ENCODE data around the gene APOBEC3B.
A peak's percentile ranks its signal among the peaks of the same experiment; 100 is the strongest.
"Not testable (repeated sequence)": the region's sequence is repeated elsewhere in the genome, so short reads cannot be mapped to it uniquely, and the experiment has no call there.

Gene APOBEC3B

GRCh38 chr22:38967451-38968450 is 14.4 kb upstream of the APOBEC3B start:
- no peak for DNase-seq

- no peak for DNase-seq
Observed at GRCh38 chr22:38968801-38969200, 13.3 kb upstream of the APOBEC3B start.

- DNase-seq = no peak
Observed at GRCh38 chr22:38970551-38970950, 11.6 kb upstream of the APOBEC3B start.

- no peak for DNase-seq
Observed at GRCh38 chr22:38971202-38971601, 10.9 kb upstream of the APOBEC3B start.

- no peak for DNase-seq
Observed at GRCh38 chr22:38971791-38972190, 10.4 kb upstream of the APOBEC3B start.

GRCh38 chr22:38972558-38972957 is 9.6 kb upstream of the APOBEC3B start:
- no peak for DNase-seq

- DNase-seq = peak; percentile 74
Observed at GRCh38 chr22:38973289-38974169, 8.6 kb upstream of the APOBEC3B start.

- DNase-seq = no peak
Observed at GRCh38 chr22:38974170-38974825, 7.8 kb upstream of the APOBEC3B start.

- no peak for DNase-seq
Observed at GRCh38 chr22:38974826-38975175, 7.3 kb upstream of the APOBEC3B start.

GRCh38 chr22:38977289-38977688 is 4.9 kb upstream of the APOBEC3B start:
- not testable (repeated sequence) for DNase-seq

GRCh38 chr22:38980587-38980986 is 1.6 kb upstream of the APOBEC3B start:
- DNase-seq = not testable (repeated sequence)

- DNase-seq = no peak
Observed at GRCh38 chr22:38981005-38981991, 849 bp upstream of the APOBEC3B start.

- DNase-seq = no peak
Observed at GRCh38 chr22:38984224-38984623, 2.1 kb downstream of the APOBEC3B start.

- peak; percentile 81 for DNase-seq
Observed at GRCh38 chr22:38984784-38985757, 2.9 kb downstream of the APOBEC3B start.

- no peak for DNase-seq
Observed at GRCh38 chr22:38986629-38987028, 4.5 kb downstream of the APOBEC3B start.

GRCh38 chr22:38987171-38987895 is 5.2 kb downstream of the APOBEC3B start:
- DNase-seq = no peak

- DNase-seq = no peak
Observed at GRCh38 chr22:38989466-38989865, 7.3 kb downstream of the APOBEC3B start.

GRCh38 chr22:38992871-38993371 is 10.8 kb downstream of the APOBEC3B start:
- not testable (repeated sequence) for DNase-seq

- no peak for DNase-seq
Observed at GRCh38 chr22:38996105-38996504, 14.0 kb downstream of the APOBEC3B start.

- no peak for DNase-seq
Observed at GRCh38 chr22:38997518-38997917, 15.4 kb downstream of the APOBEC3B start.
